Hepatocyte (in vitro differentiated cells): ENCODE results near the gene APBB2.

Experiments
- EZH2 ChIP-seq: fragments of 200-600 bp; sonication (generic); IDR thresholded peaks from 2 replicates; pipeline ENCODE4 v1.6.1; 2016; ENCODE audit warnings: antibody characterized with exemption, mild to moderate bottlenecking, borderline replicate concordance
- EZH2phosphoT487 ChIP-seq: fragments of 200-600 bp; sonication (generic); IDR thresholded peaks from one replicate; pipeline ENCODE4 v1.6.1; 2018; ENCODE audit warnings: antibody characterized with exemption, mild to moderate bottlenecking, low read depth, moderate library complexity; ENCODE audit not compliant: unreplicated experiment, severe bottlenecking
- TF ChIP-seq, protein P1 (sequence below): fragments of 200-600 bp; sonication (generic); IDR thresholded peaks from 2 replicates; pipeline ENCODE4 v1.5.1; 2016; ENCODE audit warnings: antibody characterized with exemption, mild to moderate bottlenecking; ENCODE audit not compliant: poor library complexity

DNA sequence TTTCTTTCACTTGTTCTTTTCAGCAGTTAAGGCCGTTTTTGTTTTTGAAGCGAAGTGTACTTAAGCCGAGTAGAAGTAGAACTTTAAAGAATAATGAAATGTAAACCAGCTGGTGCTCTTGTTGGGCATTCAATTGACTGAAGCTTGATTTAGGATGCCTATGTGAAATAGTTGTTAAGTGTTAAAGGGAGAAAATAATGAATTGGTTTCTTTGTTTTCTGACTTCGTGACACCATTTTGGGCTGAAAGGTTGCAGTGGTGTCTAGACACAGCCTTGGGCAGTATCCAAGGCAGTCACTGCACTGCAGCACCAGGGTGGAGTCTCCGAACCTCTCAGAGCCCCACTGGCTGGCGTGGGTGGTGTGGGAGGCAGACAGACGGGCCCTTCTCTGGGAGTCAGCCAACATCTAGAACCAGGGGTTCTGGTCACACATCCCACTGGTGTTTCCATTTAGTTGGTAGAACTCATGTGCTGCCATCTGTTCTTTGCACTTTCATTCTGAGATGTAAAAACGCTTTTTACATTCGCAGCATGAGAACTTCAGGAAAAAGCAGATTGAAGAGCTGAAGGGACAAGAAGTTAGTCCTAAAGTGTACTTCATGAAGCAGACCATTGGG, 45.9 kb upstream of the APBB2 start:
- TF ChIP-seq, protein P1, sequence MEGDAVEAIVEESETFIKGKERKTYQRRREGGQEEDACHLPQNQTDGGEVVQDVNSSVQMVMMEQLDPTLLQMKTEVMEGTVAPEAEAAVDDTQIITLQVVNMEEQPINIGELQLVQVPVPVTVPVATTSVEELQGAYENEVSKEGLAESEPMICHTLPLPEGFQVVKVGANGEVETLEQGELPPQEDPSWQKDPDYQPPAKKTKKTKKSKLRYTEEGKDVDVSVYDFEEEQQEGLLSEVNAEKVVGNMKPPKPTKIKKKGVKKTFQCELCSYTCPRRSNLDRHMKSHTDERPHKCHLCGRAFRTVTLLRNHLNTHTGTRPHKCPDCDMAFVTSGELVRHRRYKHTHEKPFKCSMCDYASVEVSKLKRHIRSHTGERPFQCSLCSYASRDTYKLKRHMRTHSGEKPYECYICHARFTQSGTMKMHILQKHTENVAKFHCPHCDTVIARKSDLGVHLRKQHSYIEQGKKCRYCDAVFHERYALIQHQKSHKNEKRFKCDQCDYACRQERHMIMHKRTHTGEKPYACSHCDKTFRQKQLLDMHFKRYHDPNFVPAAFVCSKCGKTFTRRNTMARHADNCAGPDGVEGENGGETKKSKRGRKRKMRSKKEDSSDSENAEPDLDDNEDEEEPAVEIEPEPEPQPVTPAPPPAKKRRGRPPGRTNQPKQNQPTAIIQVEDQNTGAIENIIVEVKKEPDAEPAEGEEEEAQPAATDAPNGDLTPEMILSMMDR: no peak
- TF ChIP-seq EZH2: no peak
- no peak for TF ChIP-seq EZH2phosphoT487
